Colon (tissue), 2 donors: ENCODE results near the gene TMEM221.
"Not testable (repeated sequence)": the region's sequence is repeated elsewhere in the genome, so short reads cannot be mapped to it uniquely, and the experiment has no call there.

Experiments
- FAIRE-seq: peaks from 2 replicates; lab custom pipeline; 2012; peaks lifted over from hg19 to GRCh38; lab: Jason Lieb, UNC
- donor health status: control.
- donor health status: control.

TMEM221 gene

GRCh38 chr19:17448131-17448967 is at the start of gene TMEM221:
TSS of gene TMEM221 (minus strand) at chr19:17448668. CDS start at chr19:17448462, 206 bp downstream.
- no peak for FAIRE-seq

GRCh38 chr19:17497149-17497798 is 48.8 kb upstream of the TMEM221 start:
- FAIRE-seq, result no peak

GRCh38 chr19:17496337-17496997 is 48.0 kb upstream of the TMEM221 start:
- FAIRE-seq, result no peak

GRCh38 chr19:17495639-17496296 is 47.3 kb upstream of the TMEM221 start:
- FAIRE-seq, result no peak

GRCh38 chr19:17491287-17491686 is 42.8 kb upstream of the TMEM221 start:
- FAIRE-seq, result no peak

- no peak for FAIRE-seq
Observed at GRCh38 chr19:17490411-17490810, 41.9 kb upstream of the TMEM221 start.

- FAIRE-seq, result no peak
Observed at GRCh38 chr19:17489392-17490030, 41.0 kb upstream of the TMEM221 start.

- FAIRE-seq, result no peak
Observed at GRCh38 chr19:17488593-17489391, 40.3 kb upstream of the TMEM221 start.

- no peak for FAIRE-seq
Observed at GRCh38 chr19:17487284-17488121, 39.0 kb upstream of the TMEM221 start.

GRCh38 chr19:17486545-17487240 is 38.2 kb upstream of the TMEM221 start:
- no peak for FAIRE-seq

GRCh38 chr19:17484520-17485185 is 36.2 kb upstream of the TMEM221 start:
- no peak for FAIRE-seq

- FAIRE-seq, result no peak
Observed at GRCh38 chr19:17483605-17484002, 35.1 kb upstream of the TMEM221 start.

- FAIRE-seq, result no peak
Observed at GRCh38 chr19:17482877-17483604, 34.6 kb upstream of the TMEM221 start.

GRCh38 chr19:17481986-17482385 is 33.5 kb upstream of the TMEM221 start:
- no peak for FAIRE-seq

- no peak for FAIRE-seq
Observed at GRCh38 chr19:17479325-17479791, 30.9 kb upstream of the TMEM221 start.

- no peak for FAIRE-seq
Observed at GRCh38 chr19:17475541-17476115, 27.2 kb upstream of the TMEM221 start.

- FAIRE-seq, result not testable (repeated sequence)
Observed at GRCh38 chr19:17475011-17475540, 26.6 kb upstream of the TMEM221 start.
